Tibial artery (tissue), 4 donors: ENCODE results near the gene GALNT6.
A peak's percentile ranks its signal among the peaks of the same experiment; 100 is the strongest.

Experiments used
- DNase-seq, 2 donors: peaks; one replicate each; pipeline ENCODE4 v3.0.0-alpha.2; 2019
- H3K27ac ChIP-seq, 2 donors: fragments of 200-600 bp; sonication (generic) in 1 of 2; 1 replicate in 1 of 2; 2 replicates in 1 of 2; pipeline ENCODE4 v1.5.1; 2018 to 2019; ENCODE audit warnings: mild to moderate bottlenecking in 1 of 2
- H3K27me3 ChIP-seq, 2 donors: fragments of 200-600 bp; sonication (generic) in 1 of 2; one replicate each; pipeline versions ENCODE4 v1.5.1 to v1.6.0; 2016 to 2019
- H3K36me3 ChIP-seq, 3 donors: fragments of 200-600 bp; sonication (generic) in 2 of 3; one replicate each; pipeline ENCODE4 v1.5.1; 2016 to 2019; ENCODE audit warnings: mild to moderate bottlenecking in 2 of 3
- H3K4me1 ChIP-seq, 4 donors: fragments of 200-600 bp; sonication (generic) in 2 of 4; 1 replicate in 3 of 4; 2 replicates in 1 of 4; pipeline ENCODE4 v1.5.1; 2016 to 2019
- H3K4me3 ChIP-seq, 2 donors: fragments of 200-600 bp; sonication (generic) in 1 of 2; 1 replicate in 1 of 2; 2 replicates in 1 of 2; pipeline ENCODE4 v1.5.1; 2018 to 2019; ENCODE audit warnings: mild to moderate bottlenecking in 2 of 2
- H3K9me3 ChIP-seq, 3 donors: fragments of 200-600 bp; sonication (generic) in 1 of 3; one replicate each; pipeline ENCODE4 v1.5.1; 2016 to 2019
- intact Hi-C: fragments of 100-400 bp; cut with DNase I; formaldehyde crosslinking; loops from one replicate; pipeline ENCODE4 v1.15.0; 2023; ENCODE audit warnings: low total_unique reads
- TF ChIP-seq, protein P1 (sequence below), 2 experiments: fragments of 200-600 bp in 1 of 2; fragments of 450-650 bp in 1 of 2; IDR thresholded peaks; one replicate each; pipeline ENCODE4 v1.5.1; 2017 to 2019; ENCODE audit warnings: antibody characterized with exemption in 2 of 2, mild to moderate bottlenecking in 1 of 2, moderate library complexity in 1 of 2

GALNT6 gene

GRCh38 chr12:51421266-51421884, 30.2 kb upstream of the GALNT6 start:
- Histone ChIP-seq H3K9me3 (no peaks in the 10 kb centered on the region), H3K36me3 (no peaks in the 10 kb centered on the region), H3K27me3 (peaks cover 0 to 38% of the 10 kb centered on the region in 2 donors), H3K4me1 (peaks cover 0 to 13% (median 9%) of the 10 kb centered on the region in 4 donors), H3K4me3 (no peak overlapping the region), H3K27ac (no peak overlapping the region)
- intact Hi-C loops: no loop called here
- TF ChIP-seq, protein P1, sequence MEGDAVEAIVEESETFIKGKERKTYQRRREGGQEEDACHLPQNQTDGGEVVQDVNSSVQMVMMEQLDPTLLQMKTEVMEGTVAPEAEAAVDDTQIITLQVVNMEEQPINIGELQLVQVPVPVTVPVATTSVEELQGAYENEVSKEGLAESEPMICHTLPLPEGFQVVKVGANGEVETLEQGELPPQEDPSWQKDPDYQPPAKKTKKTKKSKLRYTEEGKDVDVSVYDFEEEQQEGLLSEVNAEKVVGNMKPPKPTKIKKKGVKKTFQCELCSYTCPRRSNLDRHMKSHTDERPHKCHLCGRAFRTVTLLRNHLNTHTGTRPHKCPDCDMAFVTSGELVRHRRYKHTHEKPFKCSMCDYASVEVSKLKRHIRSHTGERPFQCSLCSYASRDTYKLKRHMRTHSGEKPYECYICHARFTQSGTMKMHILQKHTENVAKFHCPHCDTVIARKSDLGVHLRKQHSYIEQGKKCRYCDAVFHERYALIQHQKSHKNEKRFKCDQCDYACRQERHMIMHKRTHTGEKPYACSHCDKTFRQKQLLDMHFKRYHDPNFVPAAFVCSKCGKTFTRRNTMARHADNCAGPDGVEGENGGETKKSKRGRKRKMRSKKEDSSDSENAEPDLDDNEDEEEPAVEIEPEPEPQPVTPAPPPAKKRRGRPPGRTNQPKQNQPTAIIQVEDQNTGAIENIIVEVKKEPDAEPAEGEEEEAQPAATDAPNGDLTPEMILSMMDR (IDR thresholded peaks at IDR 0.05): peak; percentile 28 to 30
- DNase-seq: no peak

DNA sequence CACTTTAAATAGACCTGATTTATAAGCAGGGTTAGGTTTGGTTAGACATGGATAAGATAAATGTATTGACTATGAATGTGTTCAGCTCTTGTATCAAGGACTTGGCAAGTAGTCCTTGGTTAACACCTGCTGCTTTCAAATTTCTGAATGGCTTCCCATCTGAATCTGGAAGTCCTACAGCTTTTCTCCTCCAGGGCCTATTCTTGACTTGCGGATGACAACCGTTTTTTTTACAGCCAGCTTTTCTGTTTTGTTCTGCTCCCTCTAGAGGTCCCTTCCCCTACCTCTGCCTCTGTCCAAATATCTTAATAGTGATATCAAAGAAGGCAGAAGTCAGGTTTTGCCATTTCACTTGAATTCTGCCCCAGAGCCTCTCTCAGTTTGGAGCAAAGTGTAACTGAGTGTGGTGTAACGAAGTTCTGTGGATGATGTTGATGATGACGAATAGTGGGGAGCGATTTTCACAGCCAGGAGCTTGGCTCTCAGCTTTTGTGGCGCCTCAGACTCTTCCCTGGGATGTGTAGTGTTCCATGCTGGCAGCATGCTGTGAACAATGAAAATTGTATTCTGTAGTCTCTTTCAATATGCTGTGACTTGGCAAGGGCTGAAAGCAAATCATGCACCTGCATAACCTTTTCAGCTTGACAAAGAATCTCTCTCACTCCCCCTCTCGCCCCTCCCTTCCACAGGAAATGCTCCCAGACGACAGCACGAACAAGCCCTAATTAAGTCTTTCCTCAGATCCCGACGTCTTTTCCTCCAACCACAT, 28.4 kb upstream of the GALNT6 start:
- Histone ChIP-seq H3K36me3 (no peaks in the 10 kb centered on the region), H3K9me3 (no peaks in the 10 kb centered on the region), H3K27me3 (peaks cover 0 to 29% of the 10 kb centered on the region in 2 donors), H3K27ac (no peak overlapping the region), H3K4me1 (peaks cover 0 to 6% (median 4%) of the 10 kb centered on the region in 4 donors), H3K4me3 (no peak overlapping the region)
- DNase-seq: no peak
- TF ChIP-seq, protein P1 (IDR thresholded peaks at IDR 0.05): no peak
- intact Hi-C loops: no loop called here

DNA sequence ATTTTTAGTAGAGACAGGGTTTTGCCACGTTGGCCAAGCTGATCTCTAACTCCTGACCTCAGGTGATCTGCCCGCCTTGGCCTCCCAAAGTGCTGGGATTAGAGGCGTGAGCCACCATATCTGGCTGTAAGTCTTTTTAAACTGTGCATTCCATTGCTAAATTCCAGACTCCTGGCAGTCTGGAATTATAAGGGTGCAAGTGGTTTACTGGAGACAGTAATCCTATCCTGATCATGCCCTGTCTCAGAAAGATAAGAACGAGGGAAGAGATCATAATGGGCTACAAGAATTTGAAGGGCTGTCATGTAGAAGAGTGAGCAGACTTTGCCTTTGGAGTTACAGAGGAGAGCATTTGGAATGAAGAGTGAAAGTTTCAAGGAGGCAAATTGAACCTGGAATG, 26.6 kb upstream of the GALNT6 start:
- peaks cover 0 to 25% of the 10 kb centered on the region in 2 donors for H3K27me3 ChIP-seq
- TF ChIP-seq, protein P1 (IDR thresholded peaks at IDR 0.05): no peak
- intact Hi-C loops: no loop called here

DNA sequence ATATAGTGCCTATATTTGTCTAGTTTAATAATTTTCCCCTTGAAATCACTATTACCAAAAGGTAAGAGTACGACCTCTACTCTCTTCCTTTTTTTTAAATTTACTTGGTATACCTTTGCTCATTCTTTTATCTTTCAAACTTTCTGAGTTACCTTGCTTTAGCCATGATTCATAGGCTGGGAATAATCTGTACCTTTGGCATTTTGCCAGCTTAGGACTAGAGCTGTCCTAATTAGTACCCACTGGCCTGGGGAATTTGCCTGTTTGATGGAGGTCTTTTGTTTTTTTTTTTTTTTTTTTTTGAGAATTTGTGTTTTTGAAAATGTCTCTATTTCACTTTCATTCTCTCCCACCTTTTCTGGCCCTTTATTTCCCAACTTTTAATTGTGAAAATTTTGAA, 24.7 kb upstream of the GALNT6 start:
- H3K4me3 ChIP-seq: no peak overlapping the region
- H3K36me3 ChIP-seq: no peaks in the 10 kb centered on the region
- no peaks in the 10 kb centered on the region for H3K4me1 ChIP-seq
- intact Hi-C loops: no loop called here
- no peak overlapping the region for H3K27ac ChIP-seq
- no peaks in the 10 kb centered on the region for H3K9me3 ChIP-seq
- TF ChIP-seq, protein P1 (IDR thresholded peaks at IDR 0.05): no peak
- H3K27me3 ChIP-seq: peaks cover 0 to 13% of the 10 kb centered on the region in 2 donors
- DNase-seq: no peak

More for the DNA sequence above, 26.6 kb upstream of the GALNT6 start:
- no peak overlapping the region for H3K27ac ChIP-seq
- no peak for DNase-seq
- H3K4me1 ChIP-seq: no peaks in the 10 kb centered on the region
- no peak overlapping the region for H3K4me3 ChIP-seq
- H3K36me3 ChIP-seq: no peaks in the 10 kb centered on the region
- no peaks in the 10 kb centered on the region for H3K9me3 ChIP-seq

DNA sequence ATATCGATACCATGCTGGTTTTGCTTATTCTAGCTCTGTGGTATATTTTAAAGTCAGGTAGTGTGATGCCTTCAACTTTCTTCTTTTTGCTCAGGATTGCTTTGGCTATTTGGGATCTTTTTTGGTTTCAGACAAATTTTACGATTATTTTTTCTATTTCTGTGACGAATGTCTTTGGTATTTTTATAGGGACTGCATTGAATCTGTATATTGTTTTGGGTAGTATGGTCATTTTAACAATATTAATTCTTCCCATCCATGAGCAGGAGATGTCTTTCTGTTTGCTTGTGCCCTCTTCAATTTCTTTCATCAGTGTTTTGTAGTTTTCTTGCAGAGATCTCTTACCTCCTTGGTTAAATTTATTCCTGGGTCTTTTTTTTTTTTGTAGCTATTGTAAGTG, 22.6 kb upstream of the GALNT6 start:
- TF ChIP-seq, protein P1 (IDR thresholded peaks at IDR 0.05): no peak
- DNase-seq: no peak

More for the DNA sequence above, 22.6 kb upstream of the GALNT6 start:
- no peak overlapping the region for H3K4me3 ChIP-seq
- H3K36me3 ChIP-seq: no peaks in the 10 kb centered on the region
- peaks cover 0 to 3% of the 10 kb centered on the region in 2 donors for H3K27me3 ChIP-seq
- intact Hi-C loops: no loop called here
- H3K27ac ChIP-seq: no peak overlapping the region
- H3K4me1 ChIP-seq: no peaks in the 10 kb centered on the region
- no peaks in the 10 kb centered on the region for H3K9me3 ChIP-seq
